Measurements from ENCODE around the gene KRTAP9-7. TPM values are rescaled to one million over a fixed set of nuclear protein-coding genes. Genes with fewer than 3 reads are reported as not detected.
"Not testable (repeated sequence)": the region's sequence is repeated elsewhere in the genome, so short reads cannot be mapped to it uniquely, and the experiment has no call there.

The KRTAP9-7 gene, protein sequence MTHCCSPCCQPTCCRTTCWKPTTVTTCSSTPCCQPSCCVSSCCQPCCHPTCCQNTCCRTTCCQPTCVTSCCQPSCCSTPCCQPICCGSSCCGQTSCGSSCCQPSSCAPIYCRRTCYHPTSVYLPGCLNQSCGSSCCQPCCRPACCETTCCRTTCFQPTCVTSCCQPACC
- total RNA-seq (ENCODE audit: insufficient read depth, low replicate concordance), result not detected

DNA sequence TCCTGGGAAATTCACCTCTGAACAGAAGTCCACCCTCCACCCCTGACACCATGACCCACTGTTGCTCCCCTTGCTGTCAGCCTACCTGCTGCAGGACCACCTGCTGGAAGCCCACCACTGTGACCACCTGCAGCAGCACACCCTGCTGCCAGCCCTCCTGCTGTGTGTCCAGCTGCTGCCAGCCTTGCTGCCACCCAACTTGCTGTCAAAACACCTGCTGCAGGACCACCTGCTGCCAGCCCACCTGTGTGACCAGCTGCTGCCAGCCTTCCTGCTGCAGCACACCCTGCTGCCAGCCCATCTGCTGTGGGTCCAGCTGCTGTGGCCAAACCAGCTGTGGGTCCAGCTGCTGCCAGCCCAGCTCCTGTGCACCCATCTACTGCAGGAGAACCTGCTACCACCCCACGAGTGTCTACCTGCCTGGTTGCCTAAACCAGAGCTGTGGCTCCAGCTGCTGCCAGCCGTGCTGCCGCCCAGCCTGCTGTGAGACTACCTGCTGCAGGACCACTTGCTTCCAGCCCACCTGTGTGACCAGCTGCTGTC is at the start of gene KRTAP9-7:
Gene KRTAP9-7 (plus strand): TSS at position 51 of the 543 bp plus-strand sequence. CDS start 0 bp downstream, at position 51.
- DNase-seq (ENCODE audit: low spot score), result not testable (repeated sequence)

DNA sequence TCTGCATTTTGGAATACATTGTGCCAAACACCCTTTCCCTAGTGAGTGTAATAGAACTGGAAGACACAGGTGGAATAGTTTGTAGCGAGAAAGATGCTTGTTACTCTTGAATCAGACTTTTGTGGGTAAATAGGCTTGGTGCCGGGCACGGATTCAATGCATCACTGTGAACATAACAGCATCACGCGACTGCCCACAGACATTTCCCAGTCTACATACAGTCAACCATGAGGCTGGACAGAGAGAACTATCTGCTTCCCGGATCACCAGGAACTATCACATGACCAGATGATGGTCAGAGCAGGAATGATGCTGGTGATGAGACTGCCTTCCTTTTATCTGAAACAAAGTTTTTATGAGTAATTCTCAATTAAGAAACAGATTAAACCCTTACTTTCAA is 49.4 kb upstream of the KRTAP9-7 start:
- DNase-seq (ENCODE audit: low spot score), result no peak

DNA sequence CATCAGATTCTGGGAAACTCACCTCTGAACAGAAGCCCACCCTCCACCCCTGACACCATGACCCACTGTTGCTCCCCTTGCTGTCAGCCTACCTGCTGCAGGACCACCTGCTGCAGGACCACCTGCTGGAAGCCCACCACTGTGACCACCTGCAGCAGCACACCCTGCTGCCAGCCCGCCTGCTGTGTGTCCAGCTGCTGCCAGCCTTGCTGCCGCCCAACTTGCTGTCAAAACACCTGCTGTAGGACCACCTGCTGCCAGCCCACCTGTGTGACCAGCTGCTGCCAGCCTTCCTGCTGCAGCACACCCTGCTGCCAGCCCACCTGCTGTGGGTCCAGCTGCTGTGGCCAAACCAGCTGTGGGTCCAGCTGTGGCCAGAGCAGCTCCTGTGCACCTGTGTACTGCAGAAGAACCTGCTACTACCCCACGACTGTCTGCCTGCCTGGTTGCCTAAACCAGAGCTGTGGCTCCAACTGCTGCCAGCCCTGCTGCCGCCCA is 48.9 kb upstream of the KRTAP9-7 start, which contains the start of gene KRTAP9-2:
Gene KRTAP9-2 (plus strand): TSS at position 51 of the 498 bp plus-strand sequence. CDS start 7 bp downstream, at position 58.
- not testable (repeated sequence) for DNase-seq (ENCODE audit: low spot score)

DNA sequence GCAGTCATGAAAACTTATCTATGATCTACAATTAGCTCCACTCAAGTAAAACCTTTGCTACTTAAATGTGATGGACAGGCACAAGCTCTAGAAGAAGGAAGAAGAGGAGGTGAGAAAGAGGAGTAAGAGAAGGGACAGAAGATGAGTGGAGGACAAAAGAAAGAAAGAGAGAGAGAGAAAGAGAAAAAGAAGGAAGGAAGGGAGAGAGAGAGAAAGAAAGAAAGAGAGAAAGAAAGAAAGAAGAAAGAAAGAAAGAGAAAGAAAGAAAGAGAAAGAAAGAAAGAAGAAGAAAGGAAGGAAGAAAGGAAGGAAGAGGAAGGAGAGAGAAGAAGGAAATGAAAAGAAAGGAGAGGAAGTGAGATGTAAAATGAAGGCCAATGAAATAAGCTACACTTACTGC is 45.4 kb upstream of the KRTAP9-7 start:
- DNase-seq (ENCODE audit: low spot score), result no peak

DNA sequence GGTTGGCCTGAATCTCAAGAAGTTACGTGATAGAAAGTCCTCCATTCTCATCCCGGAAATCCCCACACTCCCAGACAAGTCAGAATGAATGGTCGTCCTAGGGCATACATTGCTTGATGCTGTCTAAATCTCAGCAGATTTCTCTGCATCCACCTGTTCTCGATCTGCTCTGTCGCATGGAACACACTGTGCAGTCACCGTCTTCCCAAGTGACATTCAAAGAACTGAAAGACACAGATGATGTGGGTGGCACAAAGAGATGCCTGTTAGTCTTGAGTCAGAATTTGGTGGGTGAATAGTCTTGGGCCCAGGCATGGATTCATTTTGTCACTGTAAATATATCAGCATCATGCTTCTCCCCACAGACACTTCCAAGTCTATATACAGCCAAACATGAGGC is 43.8 kb upstream of the KRTAP9-7 start:
- no peak for DNase-seq (ENCODE audit: low spot score)

DNA sequence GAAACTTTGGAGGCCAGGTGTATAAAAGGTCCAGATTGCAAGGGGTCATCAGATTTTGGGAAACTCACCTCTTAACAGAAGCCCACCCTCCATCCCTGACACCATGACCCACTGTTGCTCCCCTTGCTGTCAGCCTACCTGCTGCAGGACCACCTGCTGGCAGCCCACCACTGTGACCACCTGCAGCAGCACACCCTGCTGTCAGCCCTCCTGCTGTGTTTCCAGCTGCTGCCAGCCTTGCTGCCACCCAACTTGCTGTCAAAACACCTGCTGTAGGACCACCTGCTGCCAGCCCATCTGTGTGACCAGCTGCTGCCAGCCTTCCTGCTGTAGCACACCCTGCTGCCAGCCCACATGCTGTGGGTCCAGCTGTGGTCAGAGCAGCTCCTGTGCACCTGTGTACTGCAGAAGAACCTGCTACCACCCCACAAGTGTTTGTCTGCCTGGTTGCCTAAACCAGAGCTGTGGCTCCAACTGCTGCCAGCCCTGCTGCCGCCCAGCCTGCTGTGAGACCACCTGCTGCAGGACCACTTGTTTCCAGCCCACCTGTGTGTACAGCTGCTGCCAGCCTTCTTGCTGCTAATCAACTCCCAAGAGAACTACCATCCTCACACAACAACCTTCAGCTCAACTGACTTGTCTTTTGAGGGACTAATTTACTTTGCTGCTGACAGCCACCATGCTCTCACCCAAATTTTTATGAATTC is 42.9 kb upstream of the KRTAP9-7 start, which contains the start of gene KRTAP9-3:
Gene KRTAP9-3 (plus strand): TSS at position 51 of the 707 bp plus-strand sequence. CDS start 53 bp downstream, at position 104.
- not testable (repeated sequence) for DNase-seq (ENCODE audit: low spot score)

DNA sequence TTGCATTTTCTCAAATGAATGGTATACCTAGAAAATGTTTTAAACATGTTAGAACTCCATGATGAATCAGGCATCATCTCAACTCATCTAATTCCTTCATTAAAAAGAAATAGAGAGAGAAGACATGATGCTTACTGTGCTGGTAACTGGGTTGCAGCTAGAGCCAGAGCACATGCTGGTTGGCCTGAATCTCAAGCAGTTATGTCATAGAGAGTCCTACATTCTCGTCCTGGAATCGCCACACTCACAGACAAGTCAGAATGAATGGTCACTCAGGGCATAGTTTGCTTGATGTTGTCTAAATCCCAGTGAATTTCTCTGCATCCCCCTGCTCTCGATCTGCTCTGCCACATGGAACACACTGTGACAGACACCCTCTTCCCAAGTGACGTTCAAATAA is 38.4 kb upstream of the KRTAP9-7 start:
- not testable (repeated sequence) for DNase-seq (ENCODE audit: low spot score)

DNA sequence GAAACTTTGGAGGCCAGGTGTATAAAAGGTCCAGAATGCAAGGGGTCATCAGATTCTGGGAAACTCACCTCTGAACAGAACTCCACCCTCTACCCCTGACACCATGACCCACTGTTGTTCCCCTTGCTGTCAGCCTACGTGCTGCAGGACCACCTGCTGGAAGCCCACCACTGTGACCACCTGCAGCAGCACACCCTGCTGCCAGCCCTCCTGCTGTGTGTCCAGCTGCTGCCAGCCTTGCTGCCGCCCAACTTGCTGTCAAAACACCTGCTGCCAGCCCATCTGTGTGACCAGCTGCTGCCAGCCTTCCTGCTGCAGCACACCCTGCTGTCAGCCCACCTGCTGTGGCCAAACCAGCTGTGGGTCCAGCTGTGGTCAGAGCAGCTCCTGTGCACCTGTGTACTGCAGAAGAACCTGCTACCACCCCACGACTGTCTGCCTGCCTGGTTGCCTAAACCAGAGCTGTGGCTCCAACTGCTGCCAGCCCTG is 37.5 kb upstream of the KRTAP9-7 start, which contains the start of gene KRTAP9-8:
Gene KRTAP9-8 (plus strand): TSS at position 51 of the 489 bp plus-strand sequence. CDS start 53 bp downstream, at position 104.
- DNase-seq (ENCODE audit: low spot score), result not testable (repeated sequence)

DNA sequence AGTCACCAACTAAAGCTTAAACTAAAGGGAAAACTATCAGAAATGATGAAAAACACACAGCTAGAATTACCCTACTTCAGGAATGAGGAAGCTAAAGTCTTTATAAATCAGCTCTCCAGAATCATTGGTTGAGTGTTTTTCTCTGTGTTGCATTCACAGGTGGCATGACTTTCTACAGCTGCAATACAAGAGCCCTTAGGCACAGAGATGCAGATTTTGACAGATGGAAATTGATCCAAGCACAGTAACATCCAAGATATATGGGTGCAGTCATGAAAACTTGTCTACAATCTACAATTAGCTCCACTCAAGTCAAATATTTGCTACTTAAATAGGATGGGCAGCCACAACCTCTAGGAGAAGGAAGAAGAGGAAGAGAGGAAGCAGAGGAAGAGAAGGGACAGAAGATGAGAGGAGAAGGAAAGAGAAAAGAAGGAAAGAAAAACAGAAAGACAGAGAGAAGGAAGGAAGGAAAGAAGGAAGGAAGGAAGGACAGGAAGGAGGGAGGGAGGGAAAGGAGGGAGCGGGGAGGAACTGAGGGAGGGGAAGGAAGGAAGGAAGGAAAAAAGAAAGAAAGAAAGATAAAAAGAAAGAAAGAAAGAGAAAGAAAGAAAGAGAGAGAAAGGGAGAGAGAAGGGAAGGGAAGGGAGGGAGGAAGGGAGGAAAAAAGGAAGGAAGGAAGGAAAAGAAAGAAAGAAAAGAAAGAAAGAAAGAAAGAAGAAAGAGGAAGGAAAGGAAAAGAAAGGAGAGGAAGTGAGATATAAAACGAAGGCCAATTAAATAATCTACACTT is 28.3 kb upstream of the KRTAP9-7 start:
- not testable (repeated sequence) for DNase-seq (ENCODE audit: low spot score)

DNA sequence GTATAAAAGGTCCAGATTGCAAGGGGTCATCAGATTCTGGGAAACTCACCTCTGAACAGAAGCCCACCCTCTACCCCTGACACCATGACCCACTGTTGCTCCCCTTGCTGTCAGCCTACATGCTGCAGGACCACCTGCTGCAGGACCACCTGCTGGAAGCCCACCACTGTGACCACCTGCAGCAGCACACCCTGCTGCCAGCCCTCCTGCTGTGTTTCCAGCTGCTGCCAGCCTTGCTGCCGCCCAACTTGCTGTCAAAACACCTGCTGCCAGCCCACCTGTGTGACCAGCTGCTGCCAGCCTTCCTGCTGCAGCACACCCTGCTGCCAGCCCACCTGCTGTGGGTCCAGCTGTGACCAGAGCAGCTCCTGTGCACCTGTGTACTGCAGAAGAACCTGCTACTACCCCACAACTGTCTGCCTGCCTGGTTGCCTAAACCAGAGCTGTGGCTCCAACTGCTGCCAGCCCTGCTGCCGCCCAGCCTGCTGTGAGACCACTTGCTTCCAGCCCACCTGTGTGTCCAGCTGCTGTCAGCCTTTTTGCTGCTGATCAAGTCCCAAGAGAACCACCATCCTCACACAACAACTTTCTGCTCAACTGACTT is 25.8 kb upstream of the KRTAP9-7 start, which contains the start of gene KRTAP9-4:
Gene KRTAP9-4 (plus strand): TSS at position 51 of the 604 bp plus-strand sequence. CDS start 34 bp downstream, at position 85.
- DNase-seq (ENCODE audit: low spot score), result not testable (repeated sequence)

DNA sequence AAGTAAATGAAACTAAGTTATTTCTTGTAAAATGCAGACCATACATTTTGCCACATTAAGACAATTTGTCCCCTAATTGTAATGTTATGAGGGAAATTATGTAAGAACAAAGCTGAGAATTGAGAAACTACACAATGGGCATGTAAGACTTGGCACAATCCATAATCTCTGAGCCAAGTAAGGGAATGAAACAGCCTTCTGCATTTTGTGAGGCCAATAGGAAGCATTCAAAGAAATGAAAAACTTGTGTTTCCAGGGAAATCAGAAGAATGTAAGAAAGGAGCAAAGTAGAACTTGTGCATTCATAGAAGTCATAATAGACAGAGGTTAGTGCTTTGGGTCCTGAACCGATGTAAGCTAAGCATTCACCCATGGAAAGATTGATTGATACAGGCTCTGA is 24.2 kb upstream of the KRTAP9-7 start:
- no peak for DNase-seq (ENCODE audit: low spot score)

DNA sequence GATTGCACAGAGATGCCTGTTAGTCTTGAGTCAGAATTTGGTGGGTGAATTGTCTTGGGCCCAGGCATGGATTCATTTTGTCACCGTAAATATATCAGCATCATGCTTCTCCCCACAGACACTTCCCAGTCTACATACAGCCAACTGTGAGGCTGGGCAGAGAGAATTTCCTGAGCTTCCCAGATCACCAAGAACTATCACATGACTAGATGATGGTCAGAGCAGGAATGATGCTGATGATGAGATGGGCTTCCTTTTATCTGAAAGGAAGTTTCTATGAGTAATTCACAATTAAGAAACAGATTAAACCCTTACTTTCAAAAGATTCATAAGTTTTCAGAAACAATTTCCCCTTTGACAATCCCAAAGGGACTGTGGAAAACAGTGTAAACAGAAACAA is 20.6 kb upstream of the KRTAP9-7 start:
- DNase-seq (ENCODE audit: low spot score), result no peak

DNA sequence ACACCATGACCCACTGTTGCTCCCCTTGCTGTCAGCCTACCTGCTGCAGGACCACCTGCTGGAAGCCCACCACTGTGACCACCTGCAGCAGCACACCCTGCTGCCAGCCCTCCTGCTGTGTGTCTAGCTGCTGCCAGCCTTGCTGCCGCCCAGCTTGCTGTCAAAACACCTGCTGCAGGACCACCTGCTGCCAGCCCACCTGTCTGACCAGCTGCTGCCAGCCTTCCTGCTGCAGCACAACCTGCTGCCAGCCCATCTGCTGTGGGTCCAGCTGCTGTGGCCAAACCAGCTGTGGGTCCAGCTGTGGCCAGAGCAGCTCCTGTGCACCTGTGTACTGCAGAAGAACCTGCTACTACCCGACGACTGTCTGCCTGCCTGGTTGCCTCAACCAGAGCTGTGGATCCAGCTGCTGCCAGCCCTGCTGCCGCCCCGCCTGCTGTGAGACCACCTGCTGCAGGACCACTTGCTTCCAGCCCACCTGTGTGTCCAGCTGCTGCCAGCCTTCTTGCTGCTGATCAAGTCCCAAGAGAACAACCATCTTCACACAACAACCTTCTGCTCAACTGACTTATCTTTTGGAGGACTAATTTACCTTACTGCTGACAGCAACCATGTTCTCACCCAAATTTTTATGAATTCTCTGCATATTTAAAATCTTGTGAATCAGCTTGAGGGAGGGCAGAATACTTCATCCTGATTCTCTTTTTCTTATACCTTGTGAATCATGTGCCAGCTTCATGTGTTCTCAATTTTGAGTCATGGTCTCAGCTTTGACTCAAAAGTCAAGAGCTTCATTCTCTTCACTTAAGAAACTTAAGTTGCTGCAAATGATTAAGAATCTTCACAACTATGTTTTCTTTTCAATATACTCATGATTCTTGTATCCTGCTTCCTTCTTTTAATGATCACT is 19.9 kb upstream of the KRTAP9-7 start, which contains the start of gene KRTAP9-9:
Gene KRTAP9-9 (plus strand): TSS at position 4 of the 910 bp plus-strand sequence.
- not testable (repeated sequence) for DNase-seq (ENCODE audit: low spot score)

DNA sequence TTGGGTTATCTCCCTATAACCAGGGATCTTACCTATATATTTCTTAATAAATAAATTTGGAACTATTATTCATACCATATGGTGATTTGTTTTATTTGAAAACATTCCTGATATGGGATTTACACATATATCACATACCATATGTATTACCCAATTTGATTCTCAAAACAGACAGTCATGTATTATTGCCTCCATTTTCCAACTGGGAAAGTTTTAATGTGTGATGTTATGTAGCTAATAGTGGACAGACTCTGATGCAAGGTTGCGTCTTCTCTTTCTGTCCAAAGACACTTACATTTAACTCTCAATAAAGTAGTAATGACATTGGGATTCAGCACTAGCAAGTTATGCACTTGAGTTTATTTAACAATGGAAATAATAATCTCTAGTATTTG is 19.2 kb upstream of the KRTAP9-7 start:
- no peak for DNase-seq (ENCODE audit: low spot score)

DNA sequence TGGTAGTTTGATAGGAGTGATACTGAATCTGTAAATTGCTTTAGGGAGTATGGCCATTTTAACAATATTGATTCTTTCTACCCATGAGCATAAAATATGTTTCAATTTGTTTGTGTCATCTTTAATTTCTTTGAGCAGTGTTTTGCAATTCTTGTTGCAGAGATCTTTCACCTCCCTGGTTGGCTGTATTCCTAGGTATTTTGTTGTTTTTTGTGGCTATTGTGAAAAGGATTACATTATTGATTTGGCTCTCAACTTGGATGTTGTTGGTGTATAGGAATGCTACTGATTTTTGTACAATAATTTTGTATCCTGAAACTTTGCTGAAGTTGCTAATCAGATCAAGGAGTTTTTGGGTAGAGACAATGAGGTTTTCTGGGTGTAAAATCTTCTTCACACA is 17.1 kb upstream of the KRTAP9-7 start:
- no peak for DNase-seq (ENCODE audit: low spot score)

DNA sequence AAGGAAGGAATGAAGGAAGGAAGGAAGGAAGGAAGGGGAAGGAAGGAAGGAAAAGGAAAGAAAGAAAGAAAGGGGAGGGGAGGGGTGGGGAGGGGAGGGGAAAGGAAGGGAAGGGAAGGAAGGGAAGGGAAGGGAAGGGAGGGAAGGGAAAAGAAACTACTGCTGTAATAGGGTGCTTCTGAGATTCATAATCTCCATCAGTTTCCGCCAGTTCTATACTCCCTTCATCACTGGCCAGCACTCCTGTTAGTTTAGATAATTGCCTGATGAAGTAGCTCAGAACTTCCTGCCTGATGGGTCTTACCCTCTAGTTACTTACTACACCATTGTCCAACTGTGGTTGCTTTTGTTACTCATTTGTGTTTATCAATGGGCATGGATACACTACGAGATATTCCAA is 12.3 kb upstream of the KRTAP9-7 start:
- no peak for DNase-seq (ENCODE audit: low spot score)

DNA sequence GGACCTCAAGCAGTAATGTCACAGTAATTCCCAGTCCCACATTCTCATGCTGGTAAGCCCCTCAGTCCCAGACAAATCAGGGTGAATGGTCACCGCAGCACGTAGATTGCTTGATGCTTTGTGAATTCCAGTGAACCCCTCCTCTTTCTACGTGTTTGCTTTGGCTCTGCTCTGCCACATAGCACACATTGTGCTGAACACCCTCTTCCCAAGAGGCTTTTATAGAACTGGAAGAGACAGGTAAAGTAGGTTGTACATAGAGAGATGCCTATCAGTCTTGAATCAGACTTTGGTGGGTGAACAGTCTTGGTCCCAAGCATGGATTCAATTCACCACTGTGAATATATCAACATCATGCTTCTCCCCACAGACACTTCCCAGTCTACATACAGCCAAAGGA is 10.9 kb upstream of the KRTAP9-7 start:
- no peak for DNase-seq (ENCODE audit: low spot score)

DNA sequence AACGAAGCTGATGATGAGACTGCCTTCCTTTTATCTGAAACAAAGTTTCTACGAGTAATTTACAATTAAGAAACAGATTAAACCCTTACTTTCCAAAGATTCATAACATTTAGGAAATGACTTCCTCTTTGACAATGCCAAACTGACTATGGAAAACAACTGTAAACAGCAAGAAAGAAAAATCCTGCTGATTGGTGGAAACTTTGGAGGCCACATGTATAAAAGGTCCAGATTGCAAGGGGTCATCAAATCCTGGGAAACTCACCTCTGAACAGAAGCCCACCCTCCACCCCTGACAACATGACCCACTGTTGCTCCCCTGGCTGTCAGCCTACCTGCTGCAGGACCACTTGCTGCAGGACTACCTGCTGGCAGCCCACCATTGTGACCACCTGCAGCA is 10.4 kb upstream of the KRTAP9-7 start, which contains the start of gene KRTAP9-6:
Gene KRTAP9-6 (plus strand): TSS at position 301 of the 400 bp plus-strand sequence. CDS start 0 bp downstream, at position 301.
- no peak for DNase-seq (ENCODE audit: low spot score)

DNA sequence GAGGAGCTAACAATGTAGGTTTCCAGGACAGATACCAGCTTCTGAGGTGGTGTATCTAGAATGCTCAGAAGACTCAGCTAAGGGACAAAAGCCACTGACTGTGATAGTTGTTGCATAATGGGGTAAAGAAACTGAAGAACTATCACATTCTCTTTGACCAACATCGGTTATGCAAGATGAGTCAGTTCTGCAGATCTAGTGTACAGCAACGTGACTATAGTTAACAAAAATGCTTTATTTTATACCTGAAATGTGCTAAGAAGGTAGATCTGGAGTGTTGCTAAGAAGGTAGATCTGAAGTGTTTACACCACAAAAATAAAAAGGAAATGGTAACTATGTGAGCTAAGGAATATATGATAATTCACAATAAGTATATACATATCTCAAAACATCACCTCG is 7.8 kb upstream of the KRTAP9-7 start:
- no peak for DNase-seq (ENCODE audit: low spot score)

All from umbilical cord (tissue), 2 donors.